ENCODE data around the gene UNC5C.
"Not testable (repeated sequence)": the region's sequence is repeated elsewhere in the genome, so short reads cannot be mapped to it uniquely, and the experiment has no call there.

Gene UNC5C

GRCh38 chr4:95178938-95179337 lies 369.8 kb downstream of the UNC5C start:
- no peak for DNase-seq (ENCODE audit: low read depth)

DNA sequence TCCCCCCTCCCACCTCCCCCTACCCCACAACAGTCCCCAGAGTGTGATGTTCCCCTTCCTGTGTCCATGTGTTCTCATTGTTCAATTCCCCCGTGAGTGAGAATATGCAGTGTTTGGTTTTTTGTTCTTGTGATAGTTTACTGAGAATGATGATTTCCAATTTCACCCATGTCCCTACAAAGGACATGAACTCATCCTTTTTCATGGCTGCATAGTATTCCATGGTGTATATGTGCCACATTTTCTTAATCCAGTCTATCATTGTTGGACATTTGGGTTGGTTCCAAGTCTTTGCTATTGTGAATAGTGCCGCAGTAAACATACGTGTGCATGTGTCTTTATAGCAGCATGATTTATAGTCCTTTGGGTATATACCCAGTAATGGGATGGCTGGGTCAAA lies 377.4 kb downstream of the UNC5C start:
- not testable (repeated sequence) for DNase-seq (ENCODE audit: low read depth)

DNA sequence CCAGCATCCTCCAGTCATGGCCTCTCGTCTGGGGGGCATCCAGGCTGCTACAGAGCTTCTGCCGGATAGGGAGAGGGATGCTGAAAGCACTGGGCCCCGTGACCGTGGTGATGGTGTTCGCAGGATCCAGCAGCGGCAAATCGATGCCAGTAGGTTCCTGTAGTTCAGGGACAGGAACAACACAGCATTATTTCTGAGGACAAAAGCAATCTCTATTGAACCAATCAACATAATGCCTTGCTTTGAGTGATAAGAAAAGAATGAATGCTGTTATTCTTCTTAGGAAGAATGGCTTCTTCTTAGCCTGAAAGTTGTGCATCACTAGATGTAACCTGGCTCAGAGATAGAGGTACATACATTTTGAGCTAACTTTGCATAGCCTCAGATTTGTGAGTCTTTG lies 378.6 kb downstream of the UNC5C start:
- no peak for DNase-seq (ENCODE audit: low read depth)

DNA sequence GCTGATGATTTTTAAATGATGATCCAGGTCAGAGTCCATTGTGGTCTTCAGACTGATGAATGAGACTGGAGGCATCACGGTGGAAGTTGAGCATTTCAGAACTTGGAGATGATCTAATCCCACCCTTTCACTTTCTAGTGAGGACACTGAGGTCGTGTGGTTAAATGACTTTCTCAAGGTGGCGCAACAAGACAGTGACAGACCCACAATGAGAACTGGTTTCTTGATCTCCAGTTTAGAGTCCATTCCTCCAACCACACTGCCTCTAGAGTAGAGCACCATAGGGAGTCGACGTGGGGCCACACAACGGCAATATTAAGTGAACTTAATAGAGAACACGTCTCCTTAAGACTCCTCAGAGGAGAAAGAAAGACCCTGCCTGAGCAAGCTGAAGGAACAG lies 381.0 kb downstream of the UNC5C start:
- no peak for DNase-seq (ENCODE audit: low read depth)

GRCh38 chr4:95165926-95166524 lies 382.7 kb downstream of the UNC5C start:
- DNase-seq (ENCODE audit: low read depth), result peak; percentile 55

DNA sequence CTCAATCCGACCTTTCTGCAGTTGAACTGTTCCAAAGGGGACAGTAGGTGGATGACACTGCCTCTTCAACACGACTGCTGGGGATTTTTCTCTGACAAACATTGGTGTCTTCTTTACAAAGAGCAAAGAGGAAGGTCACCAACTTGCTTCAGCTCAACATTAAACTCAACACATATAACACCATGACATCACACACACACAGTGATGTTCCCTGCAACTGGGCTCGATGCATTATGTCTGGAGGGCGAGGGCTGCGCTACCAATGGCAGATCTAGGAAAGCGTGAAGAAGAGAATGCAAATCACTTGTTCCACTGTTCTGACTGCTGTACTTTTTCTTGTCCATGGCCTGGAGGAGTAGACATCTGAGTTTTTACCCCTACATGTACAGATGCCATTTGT lies 385.9 kb downstream of the UNC5C start:
- no peak for DNase-seq (ENCODE audit: low read depth)

DNA sequence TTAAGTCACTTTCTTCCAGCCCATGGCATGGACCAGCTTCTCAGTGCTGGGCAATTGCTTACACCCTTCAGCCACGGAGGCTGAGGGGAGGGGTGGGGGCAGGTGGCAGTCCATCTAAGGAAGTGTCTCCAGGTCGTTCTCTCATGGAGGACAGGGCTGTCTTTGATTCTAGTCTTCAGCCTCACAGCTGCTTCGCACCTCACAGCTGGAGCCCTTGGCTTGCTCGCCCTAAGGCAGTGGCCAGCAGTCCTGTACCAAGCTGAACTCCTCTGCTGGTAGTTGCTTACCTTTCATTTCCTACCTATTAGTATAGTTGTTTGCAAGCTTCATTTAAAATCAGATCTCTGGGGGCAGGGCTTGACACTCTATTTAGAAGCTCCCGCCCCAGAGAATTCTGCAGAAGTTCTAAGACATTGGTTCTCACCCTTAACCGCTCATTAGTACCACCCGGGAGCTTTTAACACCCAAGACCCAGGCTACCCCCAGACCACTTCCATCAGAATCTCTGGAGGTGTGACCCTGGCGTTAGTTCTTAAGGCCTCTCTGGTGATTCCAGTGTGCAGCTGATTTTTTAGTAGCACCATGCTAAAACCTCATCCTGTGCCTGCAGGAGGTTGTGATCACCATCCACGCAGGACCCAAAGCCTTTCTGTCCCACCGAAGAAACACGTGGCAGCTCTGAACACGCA lies 386.8 kb downstream of the UNC5C start:
- DNase-seq (ENCODE audit: low read depth), result no peak

GRCh38 chr4:95159384-95159783 lies 389.4 kb downstream of the UNC5C start:
- DNase-seq (ENCODE audit: low read depth), result no peak

- DNase-seq (ENCODE audit: low read depth), result no peak
Measured at GRCh38 chr4:95158626-95159025, 390.1 kb downstream of the UNC5C start.

GRCh38 chr4:95158045-95158444 lies 390.7 kb downstream of the UNC5C start:
- no peak for DNase-seq (ENCODE audit: low read depth)

DNA sequence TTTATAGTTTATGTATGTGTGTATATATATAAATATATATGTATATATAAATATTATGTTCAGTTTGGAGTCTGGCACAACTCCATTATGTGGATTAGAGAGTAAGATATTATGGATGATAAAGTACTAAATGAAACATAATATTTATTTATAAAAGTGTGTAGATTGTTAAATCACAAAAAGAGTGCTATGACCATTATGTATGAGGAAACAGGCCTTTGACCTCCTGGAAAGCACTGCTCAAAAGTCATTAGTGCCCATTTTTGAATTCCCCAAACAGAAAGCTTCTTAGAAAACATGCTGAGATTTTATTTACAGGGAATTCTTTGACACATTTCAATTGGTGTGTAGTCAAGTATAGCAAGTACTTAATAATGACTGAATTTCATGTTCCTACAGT lies 391.2 kb downstream of the UNC5C start:
- no peak for DNase-seq (ENCODE audit: low read depth)

DNA sequence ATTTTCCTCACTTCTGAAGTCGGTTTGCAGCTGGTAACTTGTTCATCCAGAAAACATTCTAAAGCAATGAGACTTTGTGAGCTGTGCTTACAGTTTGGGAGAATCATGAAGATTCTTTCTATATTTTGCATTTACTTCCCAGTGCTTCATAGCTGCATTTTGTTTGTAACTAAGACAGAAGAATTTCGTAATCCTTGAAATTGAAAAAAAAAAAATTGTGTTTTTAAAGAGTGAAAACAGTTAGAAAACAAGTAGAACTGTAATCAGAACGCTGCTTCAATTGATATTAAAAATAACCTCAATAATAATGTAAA lies 392.4 kb downstream of the UNC5C start:
- no peak for DNase-seq (ENCODE audit: low read depth)

DNA sequence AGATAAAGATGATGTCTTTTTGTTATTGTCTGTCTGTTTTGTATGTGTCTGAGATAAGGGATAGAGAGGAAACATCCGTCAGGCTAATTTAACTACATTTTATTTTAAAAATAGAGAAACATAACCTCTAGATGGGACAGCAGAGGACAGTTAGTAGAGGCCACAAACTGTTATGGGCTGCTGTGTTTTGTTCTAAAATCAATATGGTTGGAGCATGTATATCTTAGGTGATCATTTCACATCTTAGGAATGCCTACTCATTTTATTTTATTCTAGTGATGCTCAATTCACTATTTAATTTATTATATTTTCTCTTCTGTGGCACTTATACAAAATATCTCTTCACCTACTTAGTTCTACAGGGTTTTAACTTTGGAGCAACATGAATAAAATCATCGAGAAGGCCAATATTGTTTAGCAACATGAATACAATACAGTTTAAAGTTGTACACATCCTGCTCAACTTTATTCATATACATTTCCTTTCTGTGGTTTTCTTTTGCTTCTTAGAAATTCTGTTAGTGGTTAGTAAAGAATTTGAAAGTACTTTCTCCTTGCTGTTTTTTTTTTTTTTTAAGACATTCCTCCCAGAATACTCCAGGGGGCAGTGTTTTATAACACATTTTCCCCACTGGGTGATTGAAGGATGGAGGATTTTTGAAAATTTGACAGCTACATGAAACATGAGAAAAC lies 392.9 kb downstream of the UNC5C start:
- DNase-seq (ENCODE audit: low read depth), result no peak

- no peak for DNase-seq (ENCODE audit: low read depth)
Measured at GRCh38 chr4:95153182-95153581, 395.6 kb downstream of the UNC5C start.

GRCh38 chr4:95151255-95151654 lies 397.5 kb downstream of the UNC5C start:
- DNase-seq (ENCODE audit: low read depth), result no peak

DNA sequence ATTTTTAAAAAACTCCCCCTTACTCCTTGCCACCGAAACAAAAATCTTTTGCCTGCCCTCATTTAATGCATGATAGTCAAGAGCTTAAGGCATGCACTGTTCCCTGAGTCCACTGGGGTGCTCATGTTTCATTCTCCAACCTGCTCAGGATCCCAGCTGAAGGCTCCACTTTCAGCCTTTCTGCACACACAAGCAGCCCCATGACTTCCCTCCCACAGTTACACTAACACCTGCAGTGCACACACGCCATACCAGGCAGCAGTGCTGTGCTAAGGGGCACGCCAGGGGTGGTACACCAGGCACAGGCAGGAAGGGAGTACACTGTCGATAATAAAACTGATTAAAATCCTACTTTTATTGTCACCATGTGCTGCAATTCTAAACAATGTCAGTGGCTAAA lies 405.8 kb downstream of the UNC5C start:
- no peak for DNase-seq (ENCODE audit: low read depth)

DNA sequence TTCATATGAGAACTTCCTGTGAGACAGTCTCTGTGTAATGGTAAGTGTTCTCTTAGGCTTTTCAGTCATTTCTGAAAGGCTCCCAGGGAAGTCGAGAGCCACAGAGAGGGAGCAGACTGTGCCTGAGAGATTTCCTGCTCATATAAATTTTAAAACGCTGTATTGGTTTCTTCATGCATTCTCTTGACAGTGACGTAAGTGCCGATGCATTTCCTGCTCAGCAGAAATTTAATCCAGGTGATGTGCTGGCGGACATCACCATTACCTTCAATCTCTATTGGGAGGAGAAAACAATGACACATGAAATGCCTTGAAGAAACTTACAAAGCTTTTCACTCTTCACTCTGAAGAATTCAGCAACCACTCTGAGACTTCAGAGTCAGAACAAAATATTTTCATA lies 407.4 kb downstream of the UNC5C start:
- DNase-seq (ENCODE audit: low read depth), result no peak

DNA sequence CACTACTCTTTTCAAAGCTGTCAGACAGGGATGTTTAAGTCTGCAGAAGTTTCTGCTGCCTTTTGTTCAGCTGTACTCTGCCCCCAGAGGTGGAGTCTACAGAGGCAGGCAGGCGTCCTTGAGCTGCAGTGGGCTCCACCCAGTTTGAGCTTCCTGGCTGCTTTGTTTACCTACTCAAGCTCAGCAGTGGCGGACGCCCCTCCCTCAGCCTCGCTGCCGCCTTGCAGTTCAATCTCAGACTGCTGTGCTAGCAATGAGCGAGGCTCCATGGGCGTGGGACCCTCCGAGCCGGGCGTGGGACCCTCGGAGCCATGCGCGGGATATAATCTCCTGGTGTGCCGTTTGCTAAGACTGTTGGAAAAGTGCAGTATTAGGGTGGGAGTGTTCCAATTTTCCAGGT lies 409.3 kb downstream of the UNC5C start:
- not testable (repeated sequence) for DNase-seq (ENCODE audit: low read depth)

DNA sequence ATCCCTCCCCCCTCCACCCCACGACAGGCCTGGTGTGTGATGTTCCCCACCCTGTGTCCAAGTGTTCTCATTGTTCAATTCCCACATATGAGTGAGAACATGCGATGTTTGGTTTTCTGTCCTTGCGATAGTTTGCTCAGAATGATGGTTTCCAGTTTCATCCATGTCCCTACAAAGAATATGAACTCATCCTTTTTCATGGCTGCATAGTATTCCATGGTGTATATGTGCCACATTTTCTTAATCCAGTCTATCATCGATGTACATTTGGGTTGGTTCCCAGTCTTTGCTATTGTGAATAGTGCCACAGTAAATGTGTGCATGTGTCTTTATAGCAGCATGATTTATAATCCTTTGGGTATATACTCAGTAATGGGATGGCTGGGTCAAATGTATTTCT lies 414.8 kb downstream of the UNC5C start:
- DNase-seq (ENCODE audit: low read depth), result not testable (repeated sequence)

DNA sequence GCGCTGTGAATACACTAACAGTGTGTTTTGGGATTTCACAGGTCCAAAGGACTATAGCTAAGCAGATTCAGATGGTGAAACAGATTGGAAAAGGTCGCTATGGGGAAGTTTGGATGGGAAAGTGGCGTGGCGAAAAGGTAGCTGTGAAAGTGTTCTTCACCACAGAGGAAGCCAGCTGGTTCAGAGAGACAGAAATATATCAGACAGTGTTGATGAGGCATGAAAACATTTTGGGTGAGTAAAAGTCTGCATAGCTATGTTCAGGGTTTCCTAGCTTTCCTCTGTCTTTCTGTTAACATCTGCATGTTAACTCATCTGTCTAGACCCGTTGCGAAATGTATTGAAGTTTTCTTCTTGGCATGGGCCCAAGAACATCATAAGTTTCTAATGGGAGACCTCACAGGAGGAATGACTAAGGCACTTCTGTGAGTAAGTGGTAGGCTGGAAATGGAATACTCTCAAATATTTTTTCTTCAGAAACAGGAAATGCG lies 418.9 kb downstream of the UNC5C start:
- DNase-seq (ENCODE audit: low read depth), result peak; percentile 90

GRCh38 chr4:95129031-95129430 lies 419.7 kb downstream of the UNC5C start:
- no peak for DNase-seq (ENCODE audit: low read depth)

- DNase-seq (ENCODE audit: low read depth), result peak; percentile 43
Measured at GRCh38 chr4:95124906-95125504, 423.8 kb downstream of the UNC5C start.

DNA sequence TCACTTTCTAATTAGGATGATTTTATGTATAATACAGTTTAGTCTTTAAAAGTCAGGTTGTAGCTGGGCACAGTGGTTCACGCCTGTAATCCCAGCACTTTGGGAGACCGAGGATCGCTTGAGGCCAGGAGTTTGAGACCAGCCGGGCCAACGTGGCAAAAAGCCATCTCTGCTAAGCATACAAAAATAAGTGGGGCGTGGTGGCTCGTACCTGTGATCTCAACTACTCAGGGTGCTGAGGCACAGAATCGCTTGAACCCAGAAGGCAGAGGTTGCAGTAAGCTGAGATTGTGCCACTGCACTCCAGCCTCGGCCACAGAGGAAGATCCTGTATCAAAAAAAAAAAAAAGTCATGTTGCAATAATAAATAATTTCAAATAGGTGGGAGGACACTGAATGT lies 426.8 kb downstream of the UNC5C start:
- DNase-seq (ENCODE audit: low read depth), result no peak

All from fibroblast of gingiva (primary cell).